ENCODE results near the gene GOLGA8B.
A peak's percentile ranks its signal among the peaks of the same experiment; 100 is the strongest.
"Not testable (repeated sequence)": the region's sequence is repeated elsewhere in the genome, so short reads cannot be mapped to it uniquely, and the experiment has no call there.

Gene GOLGA8B

GRCh38 chr15:34583399-34584329 is at the start of gene GOLGA8B:
GOLGA8B (minus strand) TSS chr15:34583651; CDS start chr15:34535912, 47,739 bp downstream.
- no peak within 1 kb of the TSS for H3K27ac ChIP-seq
- no peaks in the 10 kb centered on the region for H3K27me3 ChIP-seq (replicated peaks)
- no peak for DNase-seq
- TF ChIP-seq, protein P1, sequence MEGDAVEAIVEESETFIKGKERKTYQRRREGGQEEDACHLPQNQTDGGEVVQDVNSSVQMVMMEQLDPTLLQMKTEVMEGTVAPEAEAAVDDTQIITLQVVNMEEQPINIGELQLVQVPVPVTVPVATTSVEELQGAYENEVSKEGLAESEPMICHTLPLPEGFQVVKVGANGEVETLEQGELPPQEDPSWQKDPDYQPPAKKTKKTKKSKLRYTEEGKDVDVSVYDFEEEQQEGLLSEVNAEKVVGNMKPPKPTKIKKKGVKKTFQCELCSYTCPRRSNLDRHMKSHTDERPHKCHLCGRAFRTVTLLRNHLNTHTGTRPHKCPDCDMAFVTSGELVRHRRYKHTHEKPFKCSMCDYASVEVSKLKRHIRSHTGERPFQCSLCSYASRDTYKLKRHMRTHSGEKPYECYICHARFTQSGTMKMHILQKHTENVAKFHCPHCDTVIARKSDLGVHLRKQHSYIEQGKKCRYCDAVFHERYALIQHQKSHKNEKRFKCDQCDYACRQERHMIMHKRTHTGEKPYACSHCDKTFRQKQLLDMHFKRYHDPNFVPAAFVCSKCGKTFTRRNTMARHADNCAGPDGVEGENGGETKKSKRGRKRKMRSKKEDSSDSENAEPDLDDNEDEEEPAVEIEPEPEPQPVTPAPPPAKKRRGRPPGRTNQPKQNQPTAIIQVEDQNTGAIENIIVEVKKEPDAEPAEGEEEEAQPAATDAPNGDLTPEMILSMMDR (IDR thresholded peaks at IDR 0.05; ENCODE audit: low read depth, low read length, missing control alignments): peak; percentile 1
- H3K36me3 ChIP-seq (replicated peaks): no peaks in the 10 kb centered on the region
- H3K4me3 ChIP-seq (ENCODE audit: low read depth, low read length): peak within 1 kb of the TSS; percentile 69
- in situ Hi-C loops (cut with HindIII; ENCODE audit: low pct_ligation_motif_present, low sequenced_read_pairs): no loop called here

DNA sequence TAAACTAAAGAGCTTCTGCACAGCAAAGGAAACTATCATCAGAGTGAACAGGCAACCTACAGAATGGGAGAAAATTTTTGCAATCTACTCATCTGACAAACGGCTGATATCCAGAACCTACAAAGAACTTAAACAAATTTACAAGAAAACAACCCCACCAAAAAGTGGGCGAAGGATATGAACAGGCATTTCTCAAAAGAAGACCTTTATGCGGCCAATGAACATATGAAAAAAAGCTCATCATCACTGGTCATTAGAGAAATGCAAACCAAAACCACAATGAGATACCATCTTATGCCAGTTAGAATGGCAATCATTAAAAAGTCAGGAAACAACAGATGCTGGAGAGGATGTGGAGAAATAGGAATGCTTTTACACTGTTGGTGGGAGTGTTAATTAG is 49.7 kb upstream of the GOLGA8B start:
- in situ Hi-C loops (cut with HindIII; ENCODE audit: low pct_ligation_motif_present, low sequenced_read_pairs); H3K27ac ChIP-seq: not testable (repeated sequence)

DNA sequence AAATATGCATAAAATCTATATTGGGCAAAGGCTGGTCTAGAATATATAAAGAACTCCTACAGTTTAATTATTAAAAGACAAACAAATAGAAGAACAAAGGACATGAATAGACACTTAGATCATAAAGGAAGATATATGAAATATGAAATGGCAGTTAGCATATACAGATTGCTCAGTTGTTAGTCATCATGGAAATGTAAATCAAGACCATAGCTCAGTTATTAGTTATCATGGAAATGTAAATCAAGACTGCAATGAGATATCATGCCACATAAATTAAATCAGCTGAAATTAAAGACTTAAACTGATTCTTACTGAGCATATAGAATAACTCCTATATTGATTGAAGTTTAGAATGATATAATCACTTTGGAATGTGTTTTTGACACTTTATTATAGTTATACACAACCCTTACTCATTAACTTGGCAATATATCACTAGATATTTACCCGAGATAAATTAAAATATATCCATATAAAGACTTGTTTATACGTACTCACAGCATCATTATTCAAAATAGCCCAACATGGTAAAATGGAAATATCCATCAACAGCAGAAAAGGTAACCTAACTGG is 45.2 kb upstream of the GOLGA8B start:
- no peaks in the 10 kb centered on the region for H3K27me3 ChIP-seq (replicated peaks)
- H3K36me3 ChIP-seq (replicated peaks): no peaks in the 10 kb centered on the region
- in situ Hi-C loops (cut with HindIII; ENCODE audit: low pct_ligation_motif_present, low sequenced_read_pairs): no loop called here
- no peak overlapping the region for H3K27ac ChIP-seq
- DNase-seq: no peak
- TF ChIP-seq, protein P1 (IDR thresholded peaks at IDR 0.05; ENCODE audit: low read depth, low read length, missing control alignments): no peak
- H3K4me3 ChIP-seq (ENCODE audit: low read depth, low read length): no peak overlapping the region

More for the DNA sequence above, 49.7 kb upstream of the GOLGA8B start:
- H3K36me3 ChIP-seq (replicated peaks); DNase-seq; H3K27me3 ChIP-seq (replicated peaks); H3K4me3 ChIP-seq (ENCODE audit: low read depth, low read length): not testable (repeated sequence)

DNA sequence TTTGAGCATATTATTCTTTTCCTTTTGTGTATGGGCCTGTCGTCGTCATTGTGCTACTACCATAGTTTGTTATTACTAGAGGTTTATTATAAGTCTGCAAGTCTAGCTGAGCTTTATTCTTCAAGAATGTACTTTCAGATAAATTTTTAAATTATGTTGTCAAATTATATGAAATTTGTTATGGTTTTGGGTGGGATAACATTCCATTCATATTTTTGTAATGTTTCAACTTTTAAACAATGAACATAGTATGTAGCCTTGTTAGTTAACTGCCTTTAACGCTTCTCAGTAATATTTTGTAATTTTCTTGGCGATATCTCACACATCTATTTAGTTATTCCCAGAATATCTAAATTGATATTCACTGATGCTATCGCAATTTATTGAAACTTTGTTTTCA is 41.6 kb upstream of the GOLGA8B start:
- H3K36me3 ChIP-seq (replicated peaks): no peaks in the 10 kb centered on the region

DNA sequence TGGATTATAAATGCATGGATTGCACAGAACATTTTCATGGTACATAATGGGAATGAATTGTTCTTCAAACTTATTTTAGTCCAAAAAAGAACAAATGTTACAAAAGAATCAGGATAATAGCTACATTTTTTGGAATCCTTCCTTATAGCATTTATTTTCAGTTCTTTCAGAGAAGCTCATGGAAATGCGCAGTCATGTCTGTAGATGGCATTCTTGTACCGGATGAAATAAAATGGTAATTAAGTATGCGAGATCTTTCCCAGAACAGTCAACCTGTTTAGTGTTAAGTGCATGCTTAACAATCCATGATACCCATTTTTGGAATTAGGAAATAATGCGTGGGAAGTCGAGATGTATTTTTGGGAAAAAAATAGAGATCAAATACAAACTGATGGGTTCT is 38.2 kb upstream of the GOLGA8B start:
- in situ Hi-C loops (cut with HindIII; ENCODE audit: low pct_ligation_motif_present, low sequenced_read_pairs): no loop called here
- H3K4me3 ChIP-seq (ENCODE audit: low read depth, low read length): no peak overlapping the region
- no peak overlapping the region for H3K27ac ChIP-seq
- TF ChIP-seq, protein P1 (IDR thresholded peaks at IDR 0.05; ENCODE audit: low read depth, low read length, missing control alignments): peak; percentile 50
- H3K36me3 ChIP-seq (replicated peaks): no peaks in the 10 kb centered on the region
- no peaks in the 10 kb centered on the region for H3K27me3 ChIP-seq (replicated peaks)
- DNase-seq: no peak

More for the DNA sequence above, 41.6 kb upstream of the GOLGA8B start:
- no peaks in the 10 kb centered on the region for H3K27me3 ChIP-seq (replicated peaks)
- no peak for DNase-seq
- in situ Hi-C loops (cut with HindIII; ENCODE audit: low pct_ligation_motif_present, low sequenced_read_pairs): no loop called here
- no peak overlapping the region for H3K4me3 ChIP-seq (ENCODE audit: low read depth, low read length)
- TF ChIP-seq, protein P1 (IDR thresholded peaks at IDR 0.05; ENCODE audit: low read depth, low read length, missing control alignments): no peak
- no peak overlapping the region for H3K27ac ChIP-seq

GRCh38 chr15:34620814-34621213 is 37.4 kb upstream of the GOLGA8B start:
- H3K4me3 ChIP-seq (ENCODE audit: low read depth, low read length): no peak overlapping the region
- no peaks in the 10 kb centered on the region for H3K36me3 ChIP-seq (replicated peaks)
- H3K27me3 ChIP-seq (replicated peaks): no peaks in the 10 kb centered on the region
- no peak for DNase-seq
- TF ChIP-seq, protein P1 (IDR thresholded peaks at IDR 0.05; ENCODE audit: low read depth, low read length, missing control alignments): no peak
- in situ Hi-C loops (cut with HindIII; ENCODE audit: low pct_ligation_motif_present, low sequenced_read_pairs): no loop called here
- no peak overlapping the region for H3K27ac ChIP-seq

All from brain microvascular endothelial cell (primary cell).